H1 (cell line): ENCODE results near the gene UBN1. TPM values are rescaled to one million over a fixed set of nuclear protein-coding genes. Genes with fewer than 3 reads are reported as not detected.

Experiments used
- GTF2F1 ChIP-seq: IDR thresholded peaks from 2 replicates; pipeline ENCODE4 v1.6.1; 2012; ENCODE audit warnings: low read depth, low read length, improper control_type of control experiment, borderline replicate concordance
- NRF1 ChIP-seq: IDR thresholded peaks from 2 replicates; pipeline ENCODE4 v1.6.1; 2011; ENCODE audit warnings: mild to moderate bottlenecking, low read depth, low read length, improper control_type of control experiment
- TAF7 ChIP-seq: optimal IDR thresholded peaks from 2 replicates; pipeline ENCODE3; 2011; ENCODE audit warnings: low read depth, mild to moderate bottlenecking, inconsistent platforms, low read length, moderate library complexity, borderline replicate concordance
- polyA plus RNA-seq, 7 experiments: library from polyadenylated mRNA; depleted of rRNA in 3 of 7; stranded (reverse) in 5 of 7; unstranded in 2 of 7; fragments of >200 nt in 5 of 7; fragments of 200-250 nt in 2 of 7; gene quantifications; 1 replicate in 5 of 7; 2 replicates in 1 of 7; 4 replicates in 1 of 7; pipeline versions ENCODE4 v1.2.1 to v1.2.3, GENCODE V29; 2011 to 2013; ENCODE audit warnings: missing spikeins in 2 of 7, mixed read lengths in 2 of 7
- total RNA-seq: library from RNA; stranded (reverse); fragmentation: NEBNext Ultra II Directional; extraction: Animal tissue kit (Norgen Biotek cat#: 25700); gene quantifications from 2 replicates; pipeline ENCODE4 v1.2.1, GENCODE V29; 2021

Gene UBN1
- total and polyA plus RNA-seq, 2 of the 8 experiments (the other 6 are each of a cell fraction or from before 2014, with no cell fraction given), result 16.2 to 37.0 TPM

DNA sequence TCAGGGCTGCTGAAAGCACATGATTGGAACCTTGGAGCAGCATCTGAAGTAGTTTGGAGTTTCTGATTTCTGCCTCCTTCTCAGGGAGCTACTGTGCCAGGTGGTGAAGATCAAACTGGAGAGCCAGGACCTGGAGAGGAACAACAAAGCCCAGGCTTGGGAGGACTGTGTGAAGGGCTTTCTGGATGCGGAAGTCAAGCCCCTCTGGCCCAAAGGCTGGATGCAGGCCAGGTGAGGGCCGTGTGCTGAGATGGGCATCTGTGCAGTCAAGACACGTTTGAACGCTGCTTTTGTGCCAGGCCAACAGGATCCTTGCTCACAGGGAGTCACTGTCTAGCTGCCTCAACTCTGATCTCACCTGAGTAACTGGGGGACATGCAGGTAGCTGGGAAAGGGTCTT lies 23.8 kb downstream of the UBN1 start (continued):
- TF ChIP-seq GTF2F1 (no peak), TAF7 (no peak), NRF1 (no peak)
